ENCODE data around the gene RPL7L1. TPM values are rescaled to one million over a fixed set of nuclear protein-coding genes. Genes with fewer than 3 reads are reported as not detected.

Gene RPL7L1
- total RNA-seq, 5 donors from 2014 or later (not counting 1 experiment from before 2014, with no cell fraction given) = 62.5 to 89.2 (median 81.3) TPM

DNA sequence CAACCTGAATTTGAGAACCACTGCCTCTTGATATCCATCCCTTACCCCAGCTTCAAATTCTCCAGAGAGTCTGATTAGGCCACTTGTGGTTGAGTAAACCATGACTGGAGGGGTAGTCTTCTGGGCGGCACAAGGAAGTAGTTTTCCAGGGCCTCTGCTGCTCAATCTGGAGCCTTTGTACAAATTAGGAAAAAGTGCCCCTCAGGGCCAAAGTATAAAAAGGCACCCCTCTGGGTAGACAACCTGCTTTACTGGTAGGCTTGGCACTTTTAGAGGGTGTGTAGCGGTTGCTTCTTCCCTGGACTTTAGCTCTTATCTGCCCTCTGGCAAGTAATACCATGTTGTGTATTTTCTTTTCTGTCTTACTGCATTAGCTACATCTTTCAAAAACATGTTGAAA is 32.9 kb upstream of the RPL7L1 start:
- ChIA-PET CTCF (interaction anchor here in 1 of 2 donors (0.6 kb wide), 1 partner anchor 58 kb away, joined by 3 read pairs; no protein-coding TSS in a partner anchor), POLR2A (interaction anchor here in 1 of 2 donors (0.6 kb wide), 1 partner anchor 838 kb away, joined by 3 read pairs; no protein-coding TSS in a partner anchor)
- peak overlapping the region in 1 of 2 donors; percentile 44 for H3K27ac Mint-ChIP-seq
- no peaks in the 10 kb centered on the region for H3K9me3 Mint-ChIP-seq
- peaks cover 0 to 3% of the 10 kb centered on the region in 2 experiments for H3K4me1 ChIP-seq (ENCODE audit: control insufficient read depth in 1 of 2, extremely low read depth in 1 of 2, insufficient read depth in 2 of 2, low read length in 2 of 2)
- no peaks in the 10 kb centered on the region for H3K9me3 ChIP-seq
- H3K27me3 ChIP-seq (replicated peaks in 1 of 2; ENCODE audit: control insufficient read depth in 2 of 2, extremely low read depth in 1 of 2, insufficient read depth in 2 of 2, low read length in 1 of 2) = no peaks in the 10 kb centered on the region
- ATAC-seq (replicated peaks in 1 of 4) (no peak), DNase-seq (no peak)
- H3K4me3 ChIP-seq (ENCODE audit: control insufficient read depth in 1 of 2, extremely low read depth in 1 of 2, low read length in 1 of 2) = no peak overlapping the region
- 80% methylated on average over 1 of the region's 2 CpGs for WGBS (ENCODE audit: insufficient coverage)
- no peak overlapping the region for H3K27ac ChIP-seq (ENCODE audit: low read length)
- H3K36me3 ChIP-seq (ENCODE audit: control insufficient read depth in 2 of 2, extremely low read depth in 1 of 2, insufficient read depth in 1 of 2, low read length in 1 of 2) = peaks cover 3 to 23% of the 10 kb centered on the region in 2 donors
- no peak overlapping the region for H3K4me3 Mint-ChIP-seq
- H3K36me3 Mint-ChIP-seq = peaks cover 20% of the 10 kb centered on the region
- peaks cover 9 to 15% (median 9%) of the 10 kb centered on the region in 3 donors for H3K4me1 Mint-ChIP-seq
- H3K27me3 Mint-ChIP-seq = no peaks in the 10 kb centered on the region

DNA sequence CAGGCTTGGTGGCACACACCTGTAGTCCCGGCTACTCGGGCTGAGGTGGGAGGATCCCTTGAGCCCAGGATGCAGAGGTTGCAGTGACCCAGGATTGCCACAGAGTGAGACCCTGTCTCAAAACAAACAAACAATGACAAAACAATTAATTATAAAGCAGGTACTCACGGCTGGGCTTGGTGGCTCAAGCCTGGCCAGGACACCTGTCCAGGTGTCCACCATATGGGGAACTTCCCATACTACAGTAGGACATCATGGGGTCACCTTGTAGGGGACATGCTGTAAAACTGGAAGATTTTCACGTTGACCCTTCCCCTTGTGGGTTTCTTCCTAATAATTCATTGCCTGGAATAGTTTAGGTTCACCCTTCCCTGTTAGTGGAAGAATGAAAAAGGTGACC is 30.7 kb upstream of the RPL7L1 start:
- POLR2A ChIA-PET = interaction anchor here in 1 of 2 donors (0.7 kb wide), 1 partner anchor 230 kb away, joined by 3 read pairs; no protein-coding TSS in a partner anchor
- H3K36me3 ChIP-seq (ENCODE audit: control insufficient read depth in 2 of 2, extremely low read depth in 1 of 2, insufficient read depth in 1 of 2, low read length in 1 of 2) = peaks cover 3 to 36% of the 10 kb centered on the region in 2 donors
- no peaks in the 10 kb centered on the region for H3K27me3 ChIP-seq (replicated peaks in 1 of 2; ENCODE audit: control insufficient read depth in 2 of 2, extremely low read depth in 1 of 2, insufficient read depth in 2 of 2, low read length in 1 of 2)
- 80% methylated on average over 2 of the region's 4 CpGs for whole genome bisulfite sequencing (ENCODE audit: insufficient coverage)
- CTCF ChIA-PET = no interaction called here
- DNase-seq = no peak
- no peaks in the 10 kb centered on the region for H3K9me3 ChIP-seq
- no peak overlapping the region for H3K4me3 Mint-ChIP-seq
- H3K36me3 Mint-ChIP-seq = peaks cover 27% of the 10 kb centered on the region
- no peak overlapping the region for H3K27ac ChIP-seq (ENCODE audit: low read length)
- H3K4me1 Mint-ChIP-seq = peaks cover 3 to 9% (median 6%) of the 10 kb centered on the region in 3 donors
- H3K27ac Mint-ChIP-seq = no peak overlapping the region
- peaks cover 0 to 3% of the 10 kb centered on the region in 2 experiments for H3K4me1 ChIP-seq (ENCODE audit: control insufficient read depth in 1 of 2, extremely low read depth in 1 of 2, insufficient read depth in 2 of 2, low read length in 2 of 2)
- H3K27me3 Mint-ChIP-seq = no peaks in the 10 kb centered on the region
- H3K4me3 ChIP-seq (ENCODE audit: control insufficient read depth in 1 of 2, extremely low read depth in 1 of 2, low read length in 1 of 2) = no peak overlapping the region
- no peak for ATAC-seq (replicated peaks in 1 of 4)
- no peaks in the 10 kb centered on the region for H3K9me3 Mint-ChIP-seq

DNA sequence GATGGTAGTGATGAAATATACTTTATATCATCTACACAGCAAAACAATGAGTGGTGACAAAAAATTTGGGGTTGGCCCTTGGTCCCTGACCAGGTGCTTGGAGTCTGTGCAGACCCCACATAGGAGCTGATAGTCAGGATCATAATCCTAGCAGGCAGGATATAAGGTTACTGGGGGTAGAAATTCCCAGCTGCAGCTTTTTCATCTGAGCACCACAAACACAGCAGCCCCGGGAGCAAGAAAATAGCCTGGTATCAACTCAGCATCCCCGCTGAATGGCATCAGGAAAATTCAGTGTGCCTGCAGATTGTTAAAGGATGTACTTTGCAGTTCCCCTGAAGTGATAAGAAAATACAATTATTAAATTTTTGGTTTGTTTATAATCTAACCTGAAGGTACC is 27.8 kb upstream of the RPL7L1 start:
- H3K27ac Mint-ChIP-seq = no peak overlapping the region
- ATAC-seq (replicated peaks in 1 of 4) (no peak), DNase-seq (no peak)
- WGBS (ENCODE audit: insufficient coverage) = no CpG with 5 or more reads among the region's 2 CpGs
- ChIA-PET CTCF (no interaction called here), POLR2A (no interaction called here)
- Histone ChIP-seq H3K4me1 (ENCODE audit: control insufficient read depth in 1 of 2, extremely low read depth in 1 of 2, insufficient read depth in 2 of 2, low read length in 2 of 2) (no peaks in the 10 kb centered on the region), H3K27ac (ENCODE audit: low read length) (no peak overlapping the region), H3K9me3 (no peaks in the 10 kb centered on the region), H3K36me3 (ENCODE audit: control insufficient read depth in 2 of 2, extremely low read depth in 1 of 2, insufficient read depth in 1 of 2, low read length in 1 of 2) (peaks cover 13 to 52% of the 10 kb centered on the region in 2 donors), H3K27me3 (replicated peaks in 1 of 2; ENCODE audit: control insufficient read depth in 2 of 2, extremely low read depth in 1 of 2, insufficient read depth in 2 of 2, low read length in 1 of 2) (no peaks in the 10 kb centered on the region), H3K4me3 (ENCODE audit: control insufficient read depth in 1 of 2, extremely low read depth in 1 of 2, low read length in 1 of 2) (no peak overlapping the region)
- H3K9me3 Mint-ChIP-seq = no peaks in the 10 kb centered on the region
- peaks cover 0 to 3% (median 0%) of the 10 kb centered on the region in 3 donors for H3K4me1 Mint-ChIP-seq
- H3K27me3 Mint-ChIP-seq = no peaks in the 10 kb centered on the region
- H3K36me3 Mint-ChIP-seq = peaks cover 27% of the 10 kb centered on the region
- H3K4me3 Mint-ChIP-seq = no peak overlapping the region

DNA sequence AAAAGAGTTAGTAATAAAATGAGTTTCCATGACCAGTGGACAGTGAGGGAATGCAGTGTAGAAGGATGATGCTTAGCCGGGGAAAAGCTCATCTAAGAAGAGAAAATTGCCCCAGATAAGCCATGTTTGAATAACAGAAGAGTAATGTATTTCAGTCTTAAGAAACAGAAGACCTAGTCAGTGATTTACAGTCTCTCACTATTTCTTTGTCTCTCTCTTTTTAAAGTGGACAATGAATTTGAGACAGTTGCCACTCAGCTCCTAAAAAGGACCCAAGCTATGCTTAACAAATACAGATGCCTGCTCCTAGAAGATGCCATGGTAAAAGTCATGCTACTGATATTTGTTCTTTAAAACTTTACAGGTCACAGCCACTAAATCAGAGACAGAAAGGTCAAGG is 19.4 kb upstream of the RPL7L1 start:
- WGBS (ENCODE audit: insufficient coverage) = no CpG with 5 or more reads among the region's 1 CpG
- CTCF ChIA-PET = interaction anchor here in 1 of 2 donors (0.5 to 0.6 kb wide), 2 partner anchors 116 to 232 kb away, joined by 4 to 5 read pairs; no protein-coding TSS in a partner anchor
- peaks cover 47% of the 10 kb centered on the region for H3K36me3 Mint-ChIP-seq
- no peaks in the 10 kb centered on the region for H3K4me1 Mint-ChIP-seq
- Histone ChIP-seq H3K27me3 (replicated peaks in 1 of 2; ENCODE audit: control insufficient read depth in 2 of 2, extremely low read depth in 1 of 2, insufficient read depth in 2 of 2, low read length in 1 of 2) (no peaks in the 10 kb centered on the region), H3K9me3 (no peaks in the 10 kb centered on the region), H3K36me3 (ENCODE audit: control insufficient read depth in 2 of 2, extremely low read depth in 1 of 2, insufficient read depth in 1 of 2, low read length in 1 of 2) (peaks cover 10 to 90% of the 10 kb centered on the region in 2 donors), H3K4me3 (ENCODE audit: control insufficient read depth in 1 of 2, extremely low read depth in 1 of 2, low read length in 1 of 2) (no peak overlapping the region), H3K4me1 (ENCODE audit: control insufficient read depth in 1 of 2, extremely low read depth in 1 of 2, insufficient read depth in 2 of 2, low read length in 2 of 2) (no peaks in the 10 kb centered on the region), H3K27ac (ENCODE audit: low read length) (no peak overlapping the region)
- H3K27ac Mint-ChIP-seq = no peak overlapping the region
- no peak overlapping the region for H3K4me3 Mint-ChIP-seq
- H3K9me3 Mint-ChIP-seq = no peaks in the 10 kb centered on the region
- no peaks in the 10 kb centered on the region for H3K27me3 Mint-ChIP-seq
- POLR2A ChIA-PET = interaction anchor here in 1 of 2 donors (0.5 kb wide), 1 partner anchor 43 kb away, joined by 4 read pairs; no protein-coding TSS in a partner anchor
- ATAC-seq (replicated peaks in 1 of 4) (no peak), DNase-seq (no peak)

DNA sequence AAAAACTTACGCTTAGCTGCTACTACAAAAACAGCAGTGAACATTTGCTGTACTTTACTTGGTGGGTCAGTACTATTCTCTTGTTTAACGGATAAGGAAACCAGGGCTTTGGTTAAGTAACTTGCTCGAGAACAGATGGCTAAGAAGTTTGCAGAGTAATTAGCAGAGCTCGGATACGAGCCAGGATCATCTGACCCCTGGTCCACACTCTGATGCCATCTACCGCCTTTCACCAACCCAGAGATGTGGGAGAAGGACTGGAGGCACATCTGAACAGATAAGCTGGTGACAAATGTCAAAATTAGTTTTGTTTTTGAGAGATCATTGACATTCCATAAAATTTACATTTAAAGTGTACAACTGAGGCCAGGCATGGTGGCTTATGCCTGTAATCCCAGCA is 18.9 kb upstream of the RPL7L1 start:
- Mint-ChIP-seq H3K9me3 (no peaks in the 10 kb centered on the region), H3K4me1 (no peaks in the 10 kb centered on the region), H3K4me3 (no peak overlapping the region), H3K27ac (peak overlapping the region in 1 of 2 donors; percentile 22), H3K27me3 (no peaks in the 10 kb centered on the region), H3K36me3 (peaks cover 51% of the 10 kb centered on the region)
- Histone ChIP-seq H3K9me3 (no peaks in the 10 kb centered on the region), H3K27me3 (replicated peaks in 1 of 2; ENCODE audit: control insufficient read depth in 2 of 2, extremely low read depth in 1 of 2, insufficient read depth in 2 of 2, low read length in 1 of 2) (no peaks in the 10 kb centered on the region), H3K4me1 (ENCODE audit: control insufficient read depth in 1 of 2, extremely low read depth in 1 of 2, insufficient read depth in 2 of 2, low read length in 2 of 2) (no peaks in the 10 kb centered on the region), H3K27ac (ENCODE audit: low read length) (no peak overlapping the region), H3K36me3 (ENCODE audit: control insufficient read depth in 2 of 2, extremely low read depth in 1 of 2, insufficient read depth in 1 of 2, low read length in 1 of 2) (peaks cover 7 to 86% of the 10 kb centered on the region in 2 donors), H3K4me3 (ENCODE audit: control insufficient read depth in 1 of 2, extremely low read depth in 1 of 2, low read length in 1 of 2) (no peak overlapping the region)
- no CpG with 5 or more reads among the region's 6 CpGs for whole genome bisulfite sequencing (ENCODE audit: insufficient coverage)
- POLR2A ChIA-PET = interaction anchor here in 1 of 2 donors (0.5 kb wide), 1 partner anchor 44 kb away, joined by 4 read pairs; no protein-coding TSS in a partner anchor
- CTCF ChIA-PET = no interaction called here
- DNase-seq (no peak), ATAC-seq (replicated peaks in 1 of 4) (no peak)

DNA sequence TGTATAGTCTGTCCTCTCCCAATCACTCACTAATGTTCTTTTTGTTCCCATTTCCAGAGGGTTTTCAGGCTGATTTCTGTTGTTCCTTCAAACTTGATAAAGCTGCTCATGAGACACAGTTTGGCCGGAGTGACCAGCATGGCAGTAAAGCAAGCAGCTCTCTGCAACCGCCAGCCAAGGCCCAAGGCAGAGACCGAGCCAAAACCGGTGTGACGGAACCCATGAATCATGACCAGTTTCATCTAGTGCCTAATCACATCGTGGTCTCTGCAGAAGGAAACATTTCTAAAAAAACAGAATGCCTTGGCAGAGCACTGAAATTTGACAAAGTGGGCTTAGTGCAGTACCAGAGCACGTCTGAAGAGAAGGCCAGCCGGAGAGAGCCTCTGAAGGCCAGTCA is 14.8 kb upstream of the RPL7L1 start:
- H3K36me3 ChIP-seq (ENCODE audit: control insufficient read depth in 2 of 2, extremely low read depth in 1 of 2, insufficient read depth in 1 of 2, low read length in 1 of 2) = peaks cover 7 to 75% of the 10 kb centered on the region in 2 donors
- no peaks in the 10 kb centered on the region for H3K9me3 Mint-ChIP-seq
- H3K27ac ChIP-seq (ENCODE audit: low read length) = no peak overlapping the region
- H3K4me1 ChIP-seq (ENCODE audit: control insufficient read depth in 1 of 2, extremely low read depth in 1 of 2, insufficient read depth in 2 of 2, low read length in 2 of 2) = no peaks in the 10 kb centered on the region
- no peaks in the 10 kb centered on the region for H3K27me3 ChIP-seq (replicated peaks in 1 of 2; ENCODE audit: control insufficient read depth in 2 of 2, extremely low read depth in 1 of 2, insufficient read depth in 2 of 2, low read length in 1 of 2)
- H3K4me3 Mint-ChIP-seq = no peak overlapping the region
- peaks cover 59% of the 10 kb centered on the region for H3K36me3 Mint-ChIP-seq
- WGBS (ENCODE audit: insufficient coverage) = 90% methylated on average over 8 of the region's 8 CpGs
- H3K4me3 ChIP-seq (ENCODE audit: control insufficient read depth in 1 of 2, extremely low read depth in 1 of 2, low read length in 1 of 2) = no peak overlapping the region
- no peaks in the 10 kb centered on the region for H3K27me3 Mint-ChIP-seq
- no peaks in the 10 kb centered on the region for H3K9me3 ChIP-seq
- DNase-seq (no peak), ATAC-seq (replicated peaks in 1 of 4) (no peak)
- POLR2A ChIA-PET = no interaction called here
- H3K27ac Mint-ChIP-seq = no peak overlapping the region
- CTCF ChIA-PET = interaction anchor here in 1 of 2 donors (0.6 kb wide), 2 partner anchors 113 to 432 kb away, joined by 3 to 5 read pairs; no protein-coding TSS in a partner anchor
- H3K4me1 Mint-ChIP-seq = no peaks in the 10 kb centered on the region
